Right kidney (tissue), 1 donor: ENCODE results near the gene RAB19.
A peak's percentile ranks its signal among the peaks of the same experiment; 100 is the strongest.
"Not testable (repeated sequence)": the region's sequence is repeated elsewhere in the genome, so short reads cannot be mapped to it uniquely, and the experiment has no call there.

ENCODE experiments used
- DNase-seq: peaks from one replicate; pipeline ENCODE4 v3.0.0-alpha.2; 2016

RAB19 gene

DNA sequence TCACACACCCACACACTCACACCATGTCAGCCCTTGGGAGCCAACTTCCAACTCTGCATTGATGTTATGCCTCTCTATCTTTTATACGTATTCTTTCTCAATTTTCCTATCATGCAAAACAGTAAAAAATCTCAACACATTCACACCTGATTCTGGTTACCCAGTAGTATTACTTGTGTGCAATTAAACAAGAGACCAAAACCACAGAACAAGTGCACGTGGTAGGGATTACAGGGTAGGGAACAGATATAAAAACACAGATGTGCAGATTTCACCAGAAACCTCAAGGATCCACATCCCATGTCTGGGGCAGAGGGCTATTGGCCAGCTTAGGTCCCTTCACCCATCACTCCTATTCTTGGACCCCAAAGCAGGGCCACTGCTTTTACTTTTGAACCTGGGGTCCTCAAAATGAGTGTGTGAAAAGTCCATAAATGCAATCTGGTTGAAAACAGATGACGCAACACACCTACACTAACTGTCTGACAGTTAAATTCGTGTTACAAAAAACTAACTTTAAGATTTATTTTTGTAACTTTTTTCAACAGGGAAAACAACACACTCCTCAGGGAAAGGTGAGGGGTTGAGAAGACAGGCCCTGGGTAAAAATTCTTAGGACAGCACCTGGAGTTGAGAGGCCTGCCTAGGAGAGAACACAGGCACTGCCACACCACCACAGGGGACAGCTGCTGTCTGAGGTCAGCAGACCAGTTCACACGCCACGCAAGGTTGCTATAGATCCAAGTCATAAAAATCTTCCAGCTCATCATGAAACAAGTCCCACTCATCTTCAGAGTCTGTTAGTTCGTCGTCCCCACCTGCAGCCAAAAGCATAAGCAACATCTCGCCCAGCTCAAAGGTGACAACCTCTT lies 50.2 kb downstream of the RAB19 start:
- not testable (repeated sequence) for DNase-seq

- DNase-seq: no peak
These were observed 50.8 kb downstream of the RAB19 start for GRCh38 chr7:140454657-140455015.

GRCh38 chr7:140455743-140456142 lies 51.9 kb downstream of the RAB19 start:
- DNase-seq: no peak

- DNase-seq: no peak
These were observed 52.7 kb downstream of the RAB19 start for GRCh38 chr7:140456551-140457051.

GRCh38 chr7:140458201-140458600 lies 54.3 kb downstream of the RAB19 start:
- DNase-seq: no peak

- DNase-seq: no peak
These were observed 55.1 kb downstream of the RAB19 start for GRCh38 chr7:140458916-140459315.

DNA sequence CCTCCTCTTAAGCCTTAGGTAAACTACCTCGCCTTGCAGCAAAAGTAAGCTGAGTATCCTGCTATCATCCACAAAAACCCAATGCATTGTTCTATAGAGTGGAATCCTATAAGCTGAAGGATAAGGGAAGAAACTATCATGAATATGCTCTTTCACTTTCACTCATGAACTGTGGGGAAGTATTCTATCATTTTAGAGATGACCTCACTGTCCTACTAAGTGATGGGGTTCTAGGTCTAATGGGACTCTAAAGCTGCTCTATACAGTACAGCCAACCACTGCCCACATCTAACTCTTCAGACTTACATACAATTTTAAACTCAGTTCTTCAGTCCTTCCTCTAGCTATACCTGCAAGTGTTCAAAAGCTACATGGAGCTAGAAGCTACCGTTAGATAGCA lies 59.3 kb downstream of the RAB19 start:
- no peak for DNase-seq

DNA sequence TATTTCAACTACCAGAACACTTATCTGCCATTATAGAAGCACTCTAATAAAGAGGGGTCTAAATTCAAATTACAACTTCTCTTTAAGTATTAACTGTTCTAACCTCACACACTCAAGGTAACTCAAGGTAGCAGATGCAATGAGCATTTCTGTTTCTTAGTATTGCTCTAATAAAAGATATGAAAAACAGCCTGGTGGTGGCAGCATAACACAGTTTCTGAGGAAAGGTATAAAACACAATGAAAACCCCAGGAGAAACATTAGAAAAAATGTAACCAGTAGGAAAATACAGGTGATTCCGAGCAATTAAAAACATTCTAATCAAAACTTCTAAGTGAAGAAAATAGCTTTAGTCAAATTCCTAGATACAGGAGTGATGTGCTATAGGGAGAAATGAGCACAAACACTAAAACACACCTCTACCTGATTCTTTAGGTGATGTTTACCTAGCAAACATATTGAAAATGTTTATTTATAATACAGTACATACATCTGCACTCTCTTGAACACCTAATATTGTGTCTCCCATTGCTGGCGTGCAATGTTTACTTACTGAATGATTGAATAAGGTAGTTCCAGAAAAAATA lies 72.0 kb downstream of the RAB19 start:
- peak; percentile 17 for DNase-seq

GRCh38 chr7:140476698-140477261 lies 72.9 kb downstream of the RAB19 start:
- no peak for DNase-seq
